Activated T-cell treated with anti-CD3 and anti-CD28 coated beads for 4 hours (primary cell): ENCODE data around the gene HEATR9.

ENCODE experiments used
- DNase-seq: peaks from one replicate; pipeline ENCODE4 v3.0.0-alpha.2; 2020

The HEATR9 gene

GRCh38 chr17:35855965-35856364, 12.7 kb downstream of the HEATR9 start:
- no peak for DNase-seq

DNA sequence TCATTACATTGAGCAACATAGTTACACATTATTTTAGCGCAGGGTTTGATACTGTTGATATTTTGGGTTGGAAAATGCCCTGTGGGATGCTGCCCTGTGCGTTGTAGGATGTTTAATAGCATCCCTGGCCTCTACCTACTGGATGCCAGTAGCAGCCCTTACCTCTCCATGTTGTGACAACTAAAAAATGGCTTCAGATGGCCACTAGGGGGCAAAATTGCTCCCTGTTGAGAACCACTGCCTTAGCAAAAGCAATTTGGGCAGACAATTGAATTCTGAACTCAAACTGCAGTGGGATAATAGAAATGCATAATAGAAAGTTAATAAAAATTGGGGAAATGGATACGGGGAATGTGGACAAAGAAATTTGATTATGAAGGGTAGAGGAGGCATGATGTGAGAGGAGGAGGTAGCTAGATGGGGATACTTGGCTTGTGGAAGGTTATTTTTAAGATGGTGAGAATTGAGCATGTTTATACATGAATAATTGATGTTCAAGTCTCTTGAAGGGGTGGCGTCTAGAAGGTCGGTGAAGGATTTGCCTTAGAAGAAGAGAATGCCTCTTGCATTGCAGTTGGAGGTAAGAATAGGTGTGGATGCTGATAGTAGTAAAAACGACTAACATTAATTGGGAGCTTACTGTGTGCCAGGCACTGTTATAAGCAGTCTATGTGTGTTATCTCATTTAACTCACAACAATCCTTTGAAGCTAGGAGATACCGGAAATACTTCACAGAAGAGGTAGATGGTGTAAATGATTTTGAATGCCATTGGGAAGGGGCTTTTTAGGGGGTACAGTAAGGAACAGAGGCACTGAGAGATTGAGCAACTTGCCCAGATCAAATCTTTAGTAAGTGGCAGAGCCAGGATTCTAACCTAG, 19.0 kb downstream of the HEATR9 start:
- DNase-seq: peak; percentile 36

- DNase-seq: no peak
Observed at GRCh38 chr17:35847633-35848373, 20.9 kb downstream of the HEATR9 start.

DNA sequence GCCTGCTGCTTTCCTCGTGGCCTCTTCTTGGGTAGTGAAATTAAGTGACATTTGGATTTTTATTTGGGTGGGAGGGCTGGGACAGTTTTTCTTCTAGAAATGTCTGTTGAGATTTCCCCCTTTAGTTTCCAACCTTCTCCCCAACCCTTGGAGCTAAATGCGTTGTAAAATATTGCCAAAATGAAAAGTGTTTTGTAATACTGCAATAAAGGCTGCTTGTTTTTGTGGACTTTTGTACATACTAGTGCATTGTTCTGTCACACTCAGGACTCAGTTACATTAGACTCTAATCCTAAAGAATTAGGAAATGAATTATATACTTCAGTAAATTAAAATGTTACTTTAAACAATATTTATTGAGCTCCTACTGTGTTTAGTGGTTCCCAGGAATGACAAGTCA, 21.7 kb downstream of the HEATR9 start:
- DNase-seq: no peak

DNA sequence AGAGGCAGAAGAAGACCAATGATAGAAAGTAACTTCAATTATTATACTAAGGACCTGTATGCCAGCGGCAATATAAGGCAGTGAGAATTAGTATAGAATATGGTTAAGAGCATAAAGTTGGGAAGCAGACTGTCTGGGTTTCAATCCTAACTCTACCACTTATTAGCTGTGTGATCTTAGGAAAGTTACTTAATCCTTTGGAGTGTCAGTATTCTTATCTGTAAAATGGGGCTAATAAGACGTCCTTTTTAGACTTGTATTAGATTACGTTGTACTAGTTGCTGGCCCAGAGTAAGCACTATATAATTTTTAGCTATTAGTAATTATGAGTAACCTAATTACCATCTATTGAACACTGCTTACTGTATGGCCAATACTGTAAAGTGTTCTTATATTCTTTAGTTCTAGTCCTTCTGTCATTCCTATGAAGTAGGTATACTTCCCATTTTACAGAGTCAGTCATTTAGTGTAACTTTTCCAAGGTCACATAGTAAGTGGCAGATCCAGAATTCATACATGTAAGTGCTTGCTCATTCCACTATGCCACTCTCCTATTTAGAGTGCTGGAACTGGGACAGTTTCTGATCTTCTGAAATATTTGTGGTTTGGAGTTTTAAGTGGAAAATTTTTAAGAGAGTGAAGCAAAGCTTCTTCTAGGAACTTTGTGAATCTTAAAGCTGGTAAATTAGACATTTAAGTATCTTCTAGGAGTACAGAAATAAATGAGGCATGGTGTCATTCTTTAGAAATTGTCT, 22.5 kb downstream of the HEATR9 start:
- no peak for DNase-seq

DNA sequence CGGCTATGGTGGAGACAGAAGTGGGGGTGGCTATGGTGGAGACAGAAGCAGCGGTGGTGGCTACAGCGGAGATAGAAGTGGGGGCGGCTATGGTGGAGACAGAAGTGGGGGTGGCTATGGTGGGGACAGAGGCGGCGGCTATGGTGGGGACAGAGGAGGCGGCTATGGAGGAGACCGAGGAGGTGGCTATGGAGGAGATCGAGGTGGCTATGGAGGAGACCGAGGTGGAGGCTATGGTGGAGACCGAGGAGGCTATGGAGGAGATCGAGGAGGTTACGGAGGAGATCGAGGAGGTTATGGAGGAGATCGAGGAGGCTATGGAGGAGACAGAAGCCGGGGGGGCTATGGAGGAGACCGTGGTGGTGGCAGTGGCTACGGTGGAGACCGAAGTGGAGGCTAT, 24.1 kb downstream of the HEATR9 start:
- no peak for DNase-seq

- no peak for DNase-seq
Observed at GRCh38 chr17:35843698-35844097, 25.0 kb downstream of the HEATR9 start.

DNA sequence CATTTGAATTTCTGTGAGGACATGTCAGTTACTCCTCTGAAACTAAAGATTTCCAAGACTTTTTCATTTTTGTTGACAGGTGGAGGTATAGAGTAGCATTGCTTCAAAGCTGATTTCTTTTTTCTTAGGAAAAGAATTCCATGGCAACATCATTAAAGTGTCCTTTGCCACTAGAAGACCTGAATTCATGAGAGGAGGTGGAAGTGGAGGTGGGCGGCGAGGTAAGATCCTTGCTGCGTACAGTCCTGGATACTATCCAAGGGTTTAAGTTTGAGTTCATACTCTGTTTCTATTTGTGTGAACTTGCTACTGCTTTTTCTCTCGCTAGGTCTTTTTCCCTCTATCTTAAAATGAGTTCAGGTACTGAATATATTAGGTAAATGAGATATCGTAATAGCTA, 26.5 kb downstream of the HEATR9 start:
- DNase-seq: no peak

GRCh38 chr17:35841505-35841904, 27.2 kb downstream of the HEATR9 start:
- DNase-seq: no peak

GRCh38 chr17:35841101-35841500, 27.6 kb downstream of the HEATR9 start:
- no peak for DNase-seq

DNA sequence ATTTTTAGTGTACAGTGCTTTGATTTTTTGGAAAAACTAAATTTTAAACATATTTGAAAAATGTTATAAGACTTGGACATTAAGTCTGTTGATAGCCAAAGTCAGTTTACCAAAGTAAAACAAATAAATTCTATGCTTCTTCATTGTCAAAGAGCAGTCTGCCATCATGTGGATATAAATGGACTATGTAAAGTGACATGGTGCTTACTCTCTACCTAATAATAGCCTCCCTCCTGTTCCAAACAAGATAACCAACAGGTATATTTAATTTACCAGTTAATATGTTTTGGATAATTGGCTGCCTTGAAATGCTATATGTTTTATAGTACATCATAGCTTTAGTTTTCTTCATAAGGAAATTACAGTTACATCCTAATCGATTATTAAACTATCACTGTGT, 43.5 kb downstream of the HEATR9 start:
- DNase-seq: no peak

- no peak for DNase-seq
Observed at GRCh38 chr17:35821308-35821707, 47.4 kb downstream of the HEATR9 start.

GRCh38 chr17:35819455-35819854, 49.2 kb downstream of the HEATR9 start:
- no peak for DNase-seq

DNA sequence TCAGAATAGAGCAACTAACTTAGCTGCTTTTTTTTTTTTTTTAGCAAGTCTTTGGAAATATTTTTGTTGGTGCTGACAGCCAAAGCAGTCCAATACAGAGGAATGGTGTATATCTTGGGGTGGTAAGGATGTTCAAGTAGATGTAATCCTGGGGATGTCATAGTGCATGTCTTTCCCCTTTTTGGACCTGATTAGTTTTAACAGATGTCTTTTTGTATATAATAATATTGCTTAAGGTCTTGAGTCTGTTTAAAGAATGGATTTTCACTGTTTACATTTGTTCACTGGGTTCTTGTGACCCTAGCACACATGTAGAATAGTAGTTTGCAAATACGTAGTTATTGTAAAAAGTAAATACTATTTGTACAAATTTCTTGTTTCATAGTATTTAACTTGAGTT, 51.5 kb downstream of the HEATR9 start:
- DNase-seq: no peak

GRCh38 chr17:35816723-35817122, 52.0 kb downstream of the HEATR9 start:
- DNase-seq: no peak

- no peak for DNase-seq
Observed at GRCh38 chr17:35812456-35812855, 56.2 kb downstream of the HEATR9 start.

- DNase-seq: no peak
Observed at GRCh38 chr17:35811759-35812158, 56.9 kb downstream of the HEATR9 start.

DNA sequence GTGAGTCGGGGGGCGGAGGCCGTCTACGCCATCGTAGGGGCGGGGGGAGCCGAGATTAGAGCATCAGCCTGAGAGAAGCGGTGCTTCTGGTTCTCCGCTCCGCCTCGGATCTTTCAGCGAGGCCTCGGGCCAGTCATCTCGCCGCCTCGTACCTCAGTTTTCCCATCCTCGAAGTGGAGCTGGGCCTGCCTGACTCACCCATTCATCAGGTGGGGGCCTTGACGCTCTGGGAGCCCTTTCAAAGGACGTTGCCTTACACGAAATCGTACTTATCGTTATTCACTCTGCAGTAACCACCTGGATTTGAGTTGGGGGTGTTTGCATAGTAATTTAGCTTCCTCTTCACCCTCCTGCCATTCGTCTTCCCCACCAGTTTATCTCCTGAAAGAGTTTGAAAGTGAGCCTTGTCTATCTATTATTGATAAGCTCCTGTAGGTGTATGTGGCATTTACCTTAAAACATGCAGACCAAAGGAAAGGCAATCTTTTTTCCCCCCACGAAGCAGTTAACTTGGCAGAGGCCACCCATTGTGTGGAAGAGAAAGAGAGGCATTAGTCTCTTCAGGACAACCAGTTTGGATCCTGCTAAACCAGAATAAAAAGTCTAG, 58.7 kb downstream of the HEATR9 start:
- DNase-seq: no peak

DNA sequence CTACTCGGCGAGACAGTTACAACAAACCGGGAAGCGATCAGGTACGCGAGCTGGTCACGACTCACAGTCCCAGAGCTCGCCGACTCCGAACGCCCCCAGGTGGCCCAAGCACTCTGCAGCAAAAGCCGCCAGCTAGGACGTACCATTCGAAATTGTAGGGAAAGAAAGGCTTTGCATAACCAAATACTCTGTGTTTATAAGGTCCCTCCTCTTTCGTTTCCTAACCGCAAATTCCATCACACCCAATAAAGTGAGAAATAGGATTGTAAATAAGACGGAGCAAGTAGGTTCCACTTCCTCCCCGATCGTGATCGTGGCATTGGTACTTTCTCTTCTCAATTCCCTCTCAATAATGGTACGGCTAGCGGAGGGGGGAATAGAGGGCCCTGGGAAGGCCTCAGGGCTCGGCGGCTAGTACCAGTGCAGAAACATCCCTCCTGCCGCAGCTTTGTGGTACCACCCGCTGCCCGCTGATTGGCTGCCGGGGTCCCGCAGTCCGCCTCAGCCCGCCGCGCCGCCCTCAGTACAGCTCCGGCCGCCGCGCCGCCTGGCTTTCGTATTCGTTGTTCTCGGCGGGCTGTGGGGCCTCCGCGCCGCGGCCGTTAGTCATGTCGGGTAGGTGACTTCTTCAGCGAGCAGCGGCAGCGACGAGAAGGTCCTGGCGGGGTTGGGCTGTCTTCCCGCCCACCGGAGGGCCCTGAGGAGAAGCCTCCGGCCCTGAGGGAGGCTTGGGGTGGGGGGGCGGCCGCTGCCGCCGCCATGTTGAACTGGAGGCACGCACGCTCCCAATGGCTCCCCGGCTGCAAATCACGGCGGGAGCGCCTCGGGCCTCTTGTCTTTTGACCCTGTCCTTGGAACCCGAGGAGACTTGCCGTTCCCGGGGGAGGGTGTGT, 59.5 kb downstream of the HEATR9 start, which contains the start of gene TAF15:
TSS of gene TAF15 (plus strand) at position 523 of the 893 bp plus-strand sequence. CDS start at position 609, 86 bp downstream.
- peak; percentile 88 for DNase-seq

GRCh38 chr17:35808240-35808961, 60.3 kb downstream of the HEATR9 start:
- no peak for DNase-seq
